ENCODE data around the gene FAM184B. TPM values are rescaled to one million over a fixed set of nuclear protein-coding genes. Genes with fewer than 3 reads are reported as not detected.
"Not testable (repeated sequence)": the region's sequence is repeated elsewhere in the genome, so short reads cannot be mapped to it uniquely, and the experiment has no call there.

FAM184B gene
- total and polyA plus RNA-seq, 11 donors = 0.04 to 0.08 TPM; not detected in 9

- no peak overlapping the region for H3K4me3 ChIP-seq
- 78 to 87% (median 82%) methylated on average over 10 of the region's 10 CpGs for WGBS, 4 donors
- no peaks in the 10 kb centered on the region for H3K27me3 ChIP-seq
- no peaks in the 10 kb centered on the region for H3K4me1 ChIP-seq
- no peak overlapping the region for H3K27ac ChIP-seq
- TF ChIP-seq CTCF (IDR thresholded peaks at IDR 0.05) (no peak), POLR2A (IDR thresholded peaks at IDR 0.05) (no peak)
- DNase-seq = no peak
- ATAC-seq = no peak
- intact Hi-C loops (cut with DNase I) = no loop called here
- H3K36me3 ChIP-seq = no peaks in the 10 kb centered on the region
- no peaks in the 10 kb centered on the region for H3K9me3 ChIP-seq
Measured at GRCh38 chr4:17687237-17687857, 94.1 kb downstream of the FAM184B start.

- DNase-seq; ATAC-seq; H3K4me1 ChIP-seq; H3K9me3 ChIP-seq; H3K27me3 ChIP-seq; H3K4me3 ChIP-seq; H3K27ac ChIP-seq; H3K36me3 ChIP-seq; intact Hi-C loops (cut with DNase I): not testable (repeated sequence)
- WGBS, 4 donors = 76 to 83% (median 82%) methylated on average over 4 of the region's 4 CpGs
Measured at GRCh38 chr4:17684648-17685047, 96.8 kb downstream of the FAM184B start.

GRCh38 chr4:17682222-17682566 lies 99.2 kb downstream of the FAM184B start:
- Histone ChIP-seq H3K27ac (no peak overlapping the region), H3K4me3 (no peak overlapping the region), H3K27me3 (no peaks in the 10 kb centered on the region), H3K9me3 (peaks cover 0 to 7% (median 0%) of the 10 kb centered on the region in 12 donors), H3K4me1 (no peaks in the 10 kb centered on the region), H3K36me3 (no peaks in the 10 kb centered on the region)
- no peak for TF ChIP-seq POLR2A (IDR thresholded peaks at IDR 0.05)
- 55 to 69% (median 60%) methylated on average over 2 of the region's 2 CpGs for WGBS, 4 donors
- ATAC-seq (no peak), DNase-seq (no peak)
- intact Hi-C loops (cut with DNase I) = no loop called here

DNA sequence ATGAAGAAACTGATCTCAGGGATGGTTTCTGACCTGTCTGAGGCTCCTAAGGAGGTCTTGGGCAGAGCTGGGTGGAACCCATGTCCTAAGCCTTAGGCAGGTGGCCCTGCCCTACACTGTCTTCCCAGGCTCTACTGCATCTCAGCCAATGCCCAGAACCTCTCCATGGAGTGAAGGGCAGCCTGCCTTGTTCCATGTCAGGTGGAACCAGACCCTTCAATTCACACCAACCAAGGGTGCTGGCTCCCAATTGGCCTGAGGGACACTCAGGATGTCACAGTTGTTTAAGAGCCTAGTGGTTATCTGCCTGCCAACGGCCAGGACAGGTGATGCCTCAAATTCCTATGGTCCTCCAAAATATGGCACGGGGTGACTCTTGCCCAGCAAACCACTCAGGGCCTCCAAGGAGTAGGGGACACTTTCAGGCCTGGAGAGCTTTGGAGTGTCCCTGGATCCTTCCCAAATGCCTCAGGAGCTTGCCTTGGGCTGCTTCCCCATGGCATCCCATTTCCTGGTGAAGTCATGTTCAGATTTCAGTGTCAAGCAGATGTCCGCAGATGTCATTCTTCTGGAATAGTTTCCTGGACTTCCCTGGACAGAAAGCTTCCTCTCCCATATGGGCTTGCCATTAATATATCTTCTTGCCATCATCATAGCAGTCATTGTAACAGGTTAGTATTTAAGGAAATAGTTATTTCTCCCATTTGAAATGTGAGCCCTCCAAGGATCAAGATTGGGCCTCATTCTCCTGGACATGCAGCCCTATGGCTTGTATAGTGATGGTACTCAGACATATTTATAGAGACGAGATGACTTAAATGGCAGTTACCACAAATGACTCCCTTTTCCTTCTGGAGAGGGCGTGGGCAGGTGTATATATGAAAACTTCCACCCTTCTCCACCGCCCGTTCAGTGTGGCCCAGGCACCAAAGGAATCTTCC lies 99.9 kb downstream of the FAM184B start:
- TF ChIP-seq POLR2A (IDR thresholded peaks at IDR 0.05) (no peak), CTCF (IDR thresholded peaks at IDR 0.05) (no peak)
- WGBS, 4 donors = 57 to 78% (median 58%) methylated on average over 7 of the region's 7 CpGs
- H3K9me3 ChIP-seq = peaks cover 0 to 7% (median 0%) of the 10 kb centered on the region in 12 donors
- no peak overlapping the region for H3K4me3 ChIP-seq
- ATAC-seq (peak in 1 of 4 donors; percentile 48), DNase-seq (no peak)
- intact Hi-C loops (cut with DNase I) = no loop called here
- no peaks in the 10 kb centered on the region for H3K36me3 ChIP-seq
- no peaks in the 10 kb centered on the region for H3K4me1 ChIP-seq
- no peak overlapping the region for H3K27ac ChIP-seq
- H3K27me3 ChIP-seq = no peaks in the 10 kb centered on the region

- ATAC-seq (peak in 1 of 4 donors; percentile 20), DNase-seq (no peak)
- Histone ChIP-seq H3K27ac (no peak overlapping the region), H3K27me3 (no peaks in the 10 kb centered on the region), H3K4me1 (no peaks in the 10 kb centered on the region), H3K36me3 (no peaks in the 10 kb centered on the region), H3K4me3 (no peak overlapping the region), H3K9me3 (peaks cover 0 to 7% (median 0%) of the 10 kb centered on the region in 12 donors)
- 41 to 54% (median 49%) methylated on average over 5 of the region's 5 CpGs for WGBS, 4 donors
- TF ChIP-seq CTCF (IDR thresholded peaks at IDR 0.05) (no peak), POLR2A (IDR thresholded peaks at IDR 0.05) (no peak)
- intact Hi-C loops (cut with DNase I) = no loop called here
Measured at GRCh38 chr4:17680559-17681280, 100.7 kb downstream of the FAM184B start.

All from heart left ventricle (tissue), 16 donors.